Measurements from ENCODE around the gene ACTL10.

ACTL10 gene

GRCh38 chr20:33702861-33703260 is 36.1 kb downstream of the ACTL10 start:
- DNase-seq (ENCODE audit: low read depth) = no peak
- TF ChIP-seq, protein P1, sequence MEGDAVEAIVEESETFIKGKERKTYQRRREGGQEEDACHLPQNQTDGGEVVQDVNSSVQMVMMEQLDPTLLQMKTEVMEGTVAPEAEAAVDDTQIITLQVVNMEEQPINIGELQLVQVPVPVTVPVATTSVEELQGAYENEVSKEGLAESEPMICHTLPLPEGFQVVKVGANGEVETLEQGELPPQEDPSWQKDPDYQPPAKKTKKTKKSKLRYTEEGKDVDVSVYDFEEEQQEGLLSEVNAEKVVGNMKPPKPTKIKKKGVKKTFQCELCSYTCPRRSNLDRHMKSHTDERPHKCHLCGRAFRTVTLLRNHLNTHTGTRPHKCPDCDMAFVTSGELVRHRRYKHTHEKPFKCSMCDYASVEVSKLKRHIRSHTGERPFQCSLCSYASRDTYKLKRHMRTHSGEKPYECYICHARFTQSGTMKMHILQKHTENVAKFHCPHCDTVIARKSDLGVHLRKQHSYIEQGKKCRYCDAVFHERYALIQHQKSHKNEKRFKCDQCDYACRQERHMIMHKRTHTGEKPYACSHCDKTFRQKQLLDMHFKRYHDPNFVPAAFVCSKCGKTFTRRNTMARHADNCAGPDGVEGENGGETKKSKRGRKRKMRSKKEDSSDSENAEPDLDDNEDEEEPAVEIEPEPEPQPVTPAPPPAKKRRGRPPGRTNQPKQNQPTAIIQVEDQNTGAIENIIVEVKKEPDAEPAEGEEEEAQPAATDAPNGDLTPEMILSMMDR (IDR thresholded peaks at IDR 0.05; ENCODE audit: low read depth, low read length) = no peak
- TF ChIP-seq POLR2A (IDR thresholded peaks at IDR 0.05; ENCODE audit: extremely low read depth, insufficient read length) (no peak), MYC (IDR thresholded peaks at IDR 0.05; ENCODE audit: low read depth, low read length) (no peak), MAX (IDR thresholded peaks at IDR 0.05; ENCODE audit: low read depth, low read length) (no peak)
- no peak overlapping the region for H3K4me3 ChIP-seq (ENCODE audit: low read depth, low read length)

DNA sequence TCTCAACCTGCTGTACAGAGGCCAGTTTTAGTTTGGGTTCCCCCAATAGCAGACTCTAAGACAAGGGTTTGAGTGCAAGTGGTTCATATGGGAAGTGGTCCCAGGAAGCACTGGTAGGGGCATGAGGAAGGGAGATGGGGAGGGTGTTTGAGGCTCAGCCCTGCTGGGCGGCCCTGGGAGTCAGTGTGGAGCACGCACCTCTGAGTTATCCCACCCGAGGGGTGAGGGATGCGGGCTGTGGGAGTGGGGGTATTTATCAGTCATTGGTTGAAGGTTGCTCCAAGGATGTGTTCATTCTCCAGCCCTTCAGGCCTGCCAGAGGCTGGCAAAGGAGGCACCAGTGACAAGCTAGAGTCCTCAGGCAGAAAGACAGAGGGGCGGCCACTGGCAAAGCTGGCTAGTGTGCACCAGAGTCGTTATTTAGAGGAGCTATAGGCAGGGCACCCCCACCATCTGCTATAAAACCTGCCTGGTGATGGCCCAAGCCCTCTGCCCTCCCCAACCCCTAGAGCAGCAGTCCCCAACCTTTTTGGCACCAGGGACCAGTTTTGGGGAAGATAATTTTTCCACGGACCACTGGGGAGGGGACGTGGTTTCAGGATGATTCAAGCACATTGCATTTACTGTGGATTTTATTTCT is 36.9 kb downstream of the ACTL10 start:
- no peak for DNase-seq (ENCODE audit: low read depth)
- TF ChIP-seq MYC (IDR thresholded peaks at IDR 0.05; ENCODE audit: low read depth, low read length) (no peak), POLR2A (IDR thresholded peaks at IDR 0.05; ENCODE audit: extremely low read depth, insufficient read length) (no peak), MAX (IDR thresholded peaks at IDR 0.05; ENCODE audit: low read depth, low read length) (no peak)
- TF ChIP-seq, protein P1 (IDR thresholded peaks at IDR 0.05; ENCODE audit: low read depth, low read length) = no peak

GRCh38 chr20:33704197-33704924 is 37.6 kb downstream of the ACTL10 start:
- TF ChIP-seq, protein P1 (IDR thresholded peaks at IDR 0.05; ENCODE audit: low read depth, low read length) = no peak
- DNase-seq (ENCODE audit: low read depth) = no peak
- no peak overlapping the region for H3K4me3 ChIP-seq (ENCODE audit: low read depth, low read length)

More for the DNA sequence above, 36.9 kb downstream of the ACTL10 start:
- H3K4me3 ChIP-seq (ENCODE audit: low read depth, low read length) = no peak overlapping the region

DNA sequence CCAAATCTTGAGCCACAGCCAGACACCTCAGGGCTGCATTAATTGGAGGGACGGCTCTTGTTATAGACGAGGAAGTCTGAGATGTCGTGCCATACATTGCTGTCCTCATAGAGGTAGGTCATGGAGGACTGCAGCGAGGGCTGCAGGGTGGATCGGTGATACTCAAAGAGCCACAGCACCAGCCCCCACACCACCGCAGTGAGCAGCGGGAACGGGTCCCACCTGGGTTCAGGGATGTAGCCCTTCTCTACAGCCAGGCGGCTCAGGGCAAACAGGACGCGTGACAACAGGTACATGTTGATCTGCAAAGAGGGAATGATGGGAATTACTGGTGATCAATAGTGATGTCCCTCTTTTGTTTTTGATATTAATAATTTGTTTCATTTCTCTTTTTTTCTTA is 40.9 kb downstream of the ACTL10 start:
- DNase-seq (ENCODE audit: low read depth) = no peak
- TF ChIP-seq POLR2A (IDR thresholded peaks at IDR 0.05; ENCODE audit: extremely low read depth, insufficient read length) (no peak), MAX (IDR thresholded peaks at IDR 0.05; ENCODE audit: low read depth, low read length) (no peak), MYC (IDR thresholded peaks at IDR 0.05; ENCODE audit: low read depth, low read length) (no peak)
- TF ChIP-seq, protein P1 (IDR thresholded peaks at IDR 0.05; ENCODE audit: low read depth, low read length) = no peak
- H3K4me3 ChIP-seq (ENCODE audit: low read depth, low read length) = no peak overlapping the region

- no peak for DNase-seq (ENCODE audit: low read depth)
- no peak overlapping the region for H3K4me3 ChIP-seq (ENCODE audit: low read depth, low read length)
- TF ChIP-seq MYC (IDR thresholded peaks at IDR 0.05; ENCODE audit: low read depth, low read length) (no peak), MAX (IDR thresholded peaks at IDR 0.05; ENCODE audit: low read depth, low read length) (no peak), POLR2A (IDR thresholded peaks at IDR 0.05; ENCODE audit: extremely low read depth, insufficient read length) (no peak)
- TF ChIP-seq, protein P1 (IDR thresholded peaks at IDR 0.05; ENCODE audit: low read depth, low read length) = no peak
Measured at GRCh38 chr20:33709398-33709797, 42.7 kb downstream of the ACTL10 start.

Data from NB4 (cell line).